GM12865 (cell line): Measurements from ENCODE around the gene GIPC2.
"Not testable (repeated sequence)": the region's sequence is repeated elsewhere in the genome, so short reads cannot be mapped to it uniquely, and the experiment has no call there.

Experiments
- DNase-seq: peaks from one replicate; pipeline ENCODE4 v3.0.0; 2010; ENCODE audit warnings: low read depth
- H3K4me3 ChIP-seq: 2 replicates; pipeline ENCODE4 v1.5.1; 2011; ENCODE audit warnings: mild to moderate bottlenecking, low read depth, low read length, control low read depth
- CTCF ChIP-seq: IDR thresholded peaks from 2 replicates; pipeline ENCODE4 v1.5.1; 2011; ENCODE audit warnings: low read length, control low read depth, low read depth, inconsistent platforms; ENCODE audit not compliant: insufficient read depth; ENCODE audit errors: missing control alignments

Gene GIPC2

GRCh38 chr1:78045926-78046778, at the start of gene GIPC2:
GIPC2 (plus strand) TSS chr1:78045966; CDS start chr1:78046095, 129 bp downstream.
- DNase-seq = no peak
- TF ChIP-seq CTCF = no peak
- no peak within 1 kb of the TSS; the same call in 1 of the 2 replicates for H3K4me3 ChIP-seq

- H3K4me3 ChIP-seq = no peak overlapping the region
- TF ChIP-seq CTCF = no peak
- DNase-seq = no peak
Measured at GRCh38 chr1:77996734-77997133, 49.0 kb upstream of the GIPC2 start.

GRCh38 chr1:78000536-78000935, 45.2 kb upstream of the GIPC2 start:
- H3K4me3 ChIP-seq, DNase-seq: not testable (repeated sequence)

GRCh38 chr1:78003070-78003746, 42.6 kb upstream of the GIPC2 start:
- no peak overlapping the region; the same call in 1 of the 2 replicates for H3K4me3 ChIP-seq
- no peak for TF ChIP-seq CTCF
- no peak for DNase-seq

GRCh38 chr1:78003882-78004718, 41.7 kb upstream of the GIPC2 start:
- DNase-seq = peak; percentile 88

GRCh38 chr1:78004719-78005447, 40.9 kb upstream of the GIPC2 start, which contains the start of gene DNAJB4:
DNAJB4 (plus strand) TSS chr1:78004939; CDS start chr1:78005111, 172 bp downstream.
- peak; percentile 97 for DNase-seq
- peak within 1 kb of the TSS; percentile 80 for H3K4me3 ChIP-seq
- TF ChIP-seq CTCF = no peak

More at GRCh38 chr1:78003882-78004718, 41.7 kb upstream of the GIPC2 start:
- peak overlapping the region; percentile 80 for H3K4me3 ChIP-seq
- TF ChIP-seq CTCF = no peak
